Measurements from ENCODE around the gene MYH9.

- TF ChIP-seq CTCF (conservative IDR thresholded peaks at IDR 0.05) (no peak), EZH2 (IDR thresholded peaks at IDR 0.05; ENCODE audit: low read depth) (no peak)
Measured at GRCh38 chr22:36243986-36244385, 143.8 kb downstream of the MYH9 start.
